SK-N-DZ (cell line): ENCODE data around the gene SLC25A22. TPM values are rescaled to one million over a fixed set of nuclear protein-coding genes. Genes with fewer than 3 reads are reported as not detected.

Experiments used
- DNase-seq: peaks from one replicate; pipeline ENCODE4 v3.0.0-alpha.2; 2015; ENCODE audit warnings: low spot score
- polyA plus RNA-seq, 2 experiments: library from polyadenylated mRNA; depleted of rRNA; stranded (reverse); fragments of >200 nt; gene quantifications; 2 replicates each; pipeline ENCODE4 v1.2.3, GENCODE V29; 2014

The SLC25A22 gene
- polyA plus RNA-seq (2014; cell fraction: cytosol; rRNA removed), result 32.0 and 34.3 TPM in 2 replicates
- polyA plus RNA-seq (2014; cell fraction: nucleus; rRNA removed), result 86.5 and 103 TPM in 2 replicates

DNA sequence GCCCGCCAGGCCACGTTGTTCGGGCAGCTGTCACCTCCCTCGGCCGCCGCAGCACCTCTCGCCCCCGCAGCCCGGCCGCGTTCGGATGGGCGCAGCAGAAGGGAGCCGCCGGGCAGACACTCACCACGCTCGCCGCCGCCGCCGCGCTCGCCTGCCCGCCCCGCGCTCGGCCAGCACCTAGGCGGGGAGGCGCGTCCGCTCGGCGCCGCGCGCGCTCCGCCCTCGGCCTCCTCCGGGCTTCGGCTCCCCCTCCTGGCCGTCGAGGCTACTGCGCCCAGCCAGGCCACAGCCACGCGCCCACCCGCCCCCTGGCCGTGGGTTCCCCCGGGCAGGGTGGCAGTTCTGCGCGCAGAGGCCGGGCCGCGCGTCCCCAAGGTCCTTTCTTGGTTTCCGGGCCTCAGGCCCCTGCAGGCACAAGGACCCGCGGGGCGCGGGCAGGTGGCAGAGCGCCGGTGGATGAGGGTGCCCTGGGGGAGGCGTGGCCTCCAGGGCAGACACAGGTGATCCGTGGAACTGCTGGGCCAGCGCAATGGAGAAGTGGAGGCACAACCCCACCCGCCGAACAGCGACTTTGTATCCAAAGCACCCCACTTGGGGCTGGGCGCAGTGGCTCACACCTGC is at the start of gene SLC25A22:
TSS of gene SLC25A22 (minus strand) at position 189 of the 621 bp plus-strand sequence. CDS start 3,275 bp downstream, outside the sequence.
- DNase-seq, result peak; percentile 79

DNA sequence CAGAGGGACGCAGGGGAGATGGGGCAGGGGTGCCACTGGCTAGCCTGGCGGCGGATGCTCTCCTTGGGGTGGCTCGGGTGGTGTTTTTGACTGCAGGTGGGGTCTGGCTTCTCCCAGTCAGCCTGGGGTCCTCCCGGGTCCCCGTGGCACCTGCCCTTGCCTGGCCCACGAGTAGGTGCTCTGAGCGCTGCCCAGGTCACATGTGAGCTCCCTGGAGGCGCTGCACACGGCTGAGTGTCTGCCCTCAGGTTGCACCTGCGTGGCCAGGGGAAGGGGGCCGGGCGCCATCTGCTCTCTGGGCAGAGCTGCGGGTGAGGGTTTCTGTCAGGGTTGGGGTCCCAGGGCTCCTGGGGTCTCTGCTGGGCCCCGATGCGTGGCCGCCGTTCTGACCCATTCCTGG is 49.8 kb upstream of the SLC25A22 start:
- no peak for DNase-seq

DNA sequence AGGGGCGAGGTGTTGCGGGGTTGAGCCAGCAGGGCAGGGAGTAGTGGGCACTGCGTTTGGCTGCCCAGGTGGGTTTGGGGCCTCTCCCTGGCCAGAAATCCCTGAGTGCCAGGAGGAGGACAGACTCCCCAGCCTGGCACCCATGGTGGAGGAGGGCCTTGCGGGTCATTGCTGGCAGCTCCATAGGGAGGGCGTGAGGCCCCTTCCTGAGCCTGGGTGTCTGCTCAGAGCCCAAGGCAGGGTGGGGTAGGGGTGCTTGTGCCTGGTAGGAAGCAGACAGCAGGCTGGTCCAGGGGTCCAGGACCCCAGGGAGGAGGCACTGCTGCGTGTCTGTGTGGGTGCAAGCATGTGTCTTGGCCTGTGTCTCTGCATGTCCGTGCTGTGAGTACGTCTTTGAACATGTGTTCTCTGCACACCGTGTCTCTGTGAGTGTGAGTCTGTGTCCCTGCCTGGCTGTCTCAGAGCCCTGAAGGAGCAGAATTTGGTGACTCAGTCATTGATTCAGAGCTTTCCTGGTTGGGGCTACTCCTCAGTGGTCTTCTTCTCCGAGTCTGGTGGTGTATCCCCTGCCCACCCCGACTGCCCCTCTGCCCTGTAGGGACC is 48.5 kb upstream of the SLC25A22 start:
- DNase-seq, result no peak

DNA sequence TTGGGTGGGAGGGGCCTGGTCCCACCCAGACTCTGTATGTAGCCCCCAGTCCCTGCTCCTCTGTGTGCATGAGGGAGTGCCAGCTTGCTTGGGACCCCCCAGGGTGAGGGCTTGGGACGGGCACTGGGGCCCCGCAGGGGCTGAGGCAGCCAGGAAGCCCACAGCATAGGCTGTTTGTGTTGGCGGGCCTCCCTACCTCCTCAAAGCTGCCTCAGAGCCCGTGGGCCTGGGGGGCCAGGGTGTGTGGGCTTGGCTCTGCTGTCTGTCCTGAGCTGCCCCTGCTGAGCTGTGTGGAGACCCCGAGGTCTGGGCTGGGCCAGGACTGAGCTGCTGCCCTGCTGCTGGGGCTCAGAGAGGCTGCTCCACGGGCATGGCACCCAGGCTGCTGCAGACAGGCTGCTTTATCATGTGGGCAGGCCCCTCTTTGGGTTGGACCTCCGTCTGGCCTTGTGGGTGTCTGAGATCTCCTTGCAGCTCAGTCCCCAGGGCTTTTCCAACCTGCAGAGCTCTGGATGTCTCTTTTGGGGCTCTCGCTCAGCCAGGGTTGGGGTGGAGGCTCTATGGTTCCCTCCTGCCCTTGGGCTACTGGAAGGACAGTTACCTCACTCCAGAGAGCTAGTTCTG is 47.9 kb upstream of the SLC25A22 start:
- DNase-seq, result no peak

DNA sequence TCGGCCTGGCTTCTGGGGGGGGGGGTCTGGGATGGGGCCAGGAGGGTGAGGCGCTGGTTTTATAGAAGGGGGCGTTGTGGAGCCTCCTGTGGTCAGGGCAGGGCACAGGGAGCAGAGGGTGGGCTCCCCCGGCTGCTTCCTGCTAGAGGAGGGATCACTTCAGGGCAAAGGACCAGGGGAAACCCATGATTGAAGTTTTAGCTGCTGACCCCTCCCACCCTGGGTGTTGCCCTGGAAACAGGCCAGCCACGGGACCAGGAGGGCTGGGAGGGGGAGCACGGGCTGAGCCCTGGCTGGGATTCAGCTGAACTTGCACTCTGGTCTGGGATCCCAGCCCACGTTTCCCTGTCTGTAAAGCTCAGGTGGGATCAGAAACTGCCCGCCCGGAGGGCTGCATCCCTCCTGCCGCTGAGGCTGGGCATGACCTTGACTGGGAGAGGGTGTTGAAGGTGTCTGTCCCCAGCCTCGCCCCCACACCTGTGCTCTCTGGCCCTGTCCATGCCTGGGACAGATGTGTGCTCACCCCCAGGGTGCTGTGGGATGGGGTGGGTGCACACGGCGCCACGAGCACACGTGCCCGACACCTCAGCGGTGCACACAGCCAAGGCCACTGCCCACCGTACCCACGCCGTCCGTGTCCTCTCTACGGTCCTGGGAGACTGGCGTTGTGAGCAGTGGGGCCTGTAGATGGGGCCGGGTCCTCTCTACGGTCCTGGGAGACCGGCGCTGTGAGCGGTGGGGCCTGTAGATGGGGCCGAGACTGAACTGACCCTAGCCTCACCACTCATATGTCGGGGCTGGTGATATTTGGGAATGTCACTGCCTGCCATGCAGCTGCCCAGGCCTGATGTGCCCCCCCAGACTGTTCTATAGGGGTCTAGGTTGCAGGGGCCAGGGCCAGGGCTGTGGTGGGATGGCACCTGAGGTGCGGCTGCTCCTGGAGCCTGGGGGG is 46.9 kb upstream of the SLC25A22 start:
- DNase-seq, result peak; percentile 80

DNA sequence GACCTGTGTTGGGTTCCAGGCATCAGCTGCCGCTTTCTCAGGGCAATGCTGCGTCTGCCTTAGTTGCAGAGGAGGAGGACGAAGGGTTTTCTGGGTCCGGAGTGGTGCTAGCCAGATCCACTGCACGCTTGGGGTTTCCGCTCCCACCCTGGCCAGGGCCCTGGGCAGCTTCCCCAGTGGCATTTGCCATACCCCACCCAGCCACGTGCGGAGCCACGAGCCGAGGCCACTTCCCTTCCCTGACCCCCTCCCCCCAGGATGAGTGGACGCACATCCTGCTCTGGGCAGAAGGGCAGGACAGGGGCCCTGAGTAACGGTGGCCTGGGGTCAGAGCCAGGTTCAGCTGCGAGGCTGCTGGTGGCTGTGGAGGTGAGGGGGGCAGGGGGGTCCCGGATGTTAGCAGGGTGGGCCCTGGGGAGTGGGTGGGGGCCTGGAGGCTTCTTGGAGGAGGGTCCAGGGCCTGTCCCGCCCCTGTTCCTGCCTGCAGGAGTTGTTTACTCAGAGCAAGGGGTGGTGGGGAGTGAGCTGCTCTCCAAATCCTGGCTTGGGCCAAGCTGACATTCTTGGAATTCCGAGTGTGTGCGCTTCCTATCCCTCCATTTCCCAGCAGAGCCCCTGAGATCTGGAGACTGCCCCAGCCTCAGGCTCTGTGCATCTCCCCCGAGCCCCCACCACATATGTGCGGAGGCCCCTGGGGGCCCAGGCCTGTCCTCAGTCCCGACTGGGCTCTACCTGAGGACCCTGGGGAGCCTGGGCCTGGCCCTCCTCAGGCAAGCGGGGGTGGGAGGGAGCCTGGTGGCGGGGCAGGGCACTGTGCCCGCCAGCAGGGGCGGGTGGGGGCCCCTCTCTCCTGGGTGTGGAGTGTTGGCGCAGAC is 46.0 kb upstream of the SLC25A22 start:
- no peak for DNase-seq

DNA sequence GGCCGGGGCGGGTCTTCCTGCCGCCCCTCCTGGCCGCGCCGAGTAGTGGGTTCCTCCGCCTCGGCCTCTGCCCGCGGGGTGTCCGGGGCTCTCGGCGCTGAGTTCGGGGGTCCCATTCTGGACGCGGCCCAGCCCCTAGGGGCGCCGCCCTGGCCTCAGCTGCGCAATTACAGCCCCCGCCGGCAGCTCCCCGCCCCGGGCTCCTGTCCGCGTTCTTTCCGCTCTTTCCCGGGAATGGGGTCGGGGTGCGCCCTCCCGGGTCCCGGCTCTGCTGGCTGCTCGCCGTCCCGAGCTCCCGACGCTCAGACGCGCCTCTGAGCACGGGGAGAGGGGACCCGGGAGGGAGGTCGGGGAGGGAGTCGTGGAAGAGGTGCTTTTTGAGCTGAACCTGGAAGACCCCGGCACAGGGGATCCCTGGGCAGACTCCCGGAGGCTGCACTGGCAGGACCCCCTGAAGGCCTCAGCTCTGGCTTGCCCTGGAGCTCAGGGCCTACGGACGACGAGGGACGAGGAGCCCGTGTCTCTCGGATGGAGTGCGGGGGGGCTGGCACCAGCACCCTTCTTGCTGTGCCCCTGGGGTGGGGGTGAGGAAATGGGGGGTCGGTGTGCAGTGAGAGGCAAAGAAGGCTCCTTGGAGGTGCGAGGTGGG is 45.1 kb upstream of the SLC25A22 start:
- no peak for DNase-seq

DNA sequence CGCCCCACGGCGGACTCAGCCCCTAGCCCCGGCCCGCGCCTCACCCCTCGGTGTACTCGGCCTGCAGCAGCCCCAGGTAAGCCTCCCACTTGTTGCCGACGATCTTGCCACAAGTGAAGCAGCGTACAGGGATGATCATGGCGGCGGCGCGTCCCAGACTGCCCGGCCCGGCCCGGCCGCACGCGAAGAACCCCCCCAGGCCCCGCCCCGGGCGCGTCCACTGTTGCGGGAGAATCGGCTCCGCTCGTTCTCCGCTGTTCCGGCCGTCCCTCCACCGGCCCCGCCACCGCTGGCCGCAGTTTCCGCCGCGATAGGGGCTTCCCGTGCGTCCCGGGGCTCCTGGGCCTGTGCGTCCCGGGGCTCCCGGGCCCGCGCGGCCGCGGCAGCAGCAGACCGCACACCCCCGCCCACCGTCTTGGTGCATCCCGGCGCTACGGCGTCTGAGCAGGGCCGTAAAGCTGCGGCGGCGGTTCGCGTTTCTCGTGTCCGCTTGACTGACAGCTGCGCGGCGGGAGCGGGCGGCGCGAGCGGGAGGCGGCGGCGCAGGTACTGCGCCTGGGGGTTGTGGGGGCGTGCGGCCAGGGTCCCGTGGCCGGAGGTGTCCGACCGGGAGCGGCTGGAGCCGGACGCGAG is 44.4 kb upstream of the SLC25A22 start, which contains the start of the genes POLR2L and TSPAN4:
TSS of gene POLR2L (minus strand) at position 160 of the 633 bp plus-strand sequence. CDS start at position 139, 21 bp downstream.
TSS of gene TSPAN4 (plus strand) at position 483 of the 633 bp plus-strand sequence. CDS start 7,453 bp downstream, outside the sequence.
- peak; percentile 87 for DNase-seq

DNA sequence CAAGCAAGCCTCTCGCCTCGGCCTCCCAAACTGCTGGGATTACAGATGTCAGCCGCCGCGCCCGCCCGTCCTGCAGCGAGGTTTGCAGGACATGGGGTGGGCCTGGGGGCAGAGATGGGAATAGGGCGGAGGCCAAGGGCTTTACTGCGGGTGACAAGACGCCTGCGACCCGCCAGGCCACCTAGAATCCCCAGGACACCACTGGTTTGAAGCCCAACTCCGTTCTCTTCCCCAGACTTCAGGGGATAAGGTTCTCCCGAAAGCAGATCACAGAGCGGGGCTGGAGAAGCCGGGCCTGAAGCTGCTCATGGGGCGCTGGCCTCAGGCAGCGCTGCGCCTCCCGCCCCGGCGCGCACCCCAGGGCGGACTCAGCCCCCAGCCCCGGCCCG is 43.9 kb upstream of the SLC25A22 start:
- no peak for DNase-seq

DNA sequence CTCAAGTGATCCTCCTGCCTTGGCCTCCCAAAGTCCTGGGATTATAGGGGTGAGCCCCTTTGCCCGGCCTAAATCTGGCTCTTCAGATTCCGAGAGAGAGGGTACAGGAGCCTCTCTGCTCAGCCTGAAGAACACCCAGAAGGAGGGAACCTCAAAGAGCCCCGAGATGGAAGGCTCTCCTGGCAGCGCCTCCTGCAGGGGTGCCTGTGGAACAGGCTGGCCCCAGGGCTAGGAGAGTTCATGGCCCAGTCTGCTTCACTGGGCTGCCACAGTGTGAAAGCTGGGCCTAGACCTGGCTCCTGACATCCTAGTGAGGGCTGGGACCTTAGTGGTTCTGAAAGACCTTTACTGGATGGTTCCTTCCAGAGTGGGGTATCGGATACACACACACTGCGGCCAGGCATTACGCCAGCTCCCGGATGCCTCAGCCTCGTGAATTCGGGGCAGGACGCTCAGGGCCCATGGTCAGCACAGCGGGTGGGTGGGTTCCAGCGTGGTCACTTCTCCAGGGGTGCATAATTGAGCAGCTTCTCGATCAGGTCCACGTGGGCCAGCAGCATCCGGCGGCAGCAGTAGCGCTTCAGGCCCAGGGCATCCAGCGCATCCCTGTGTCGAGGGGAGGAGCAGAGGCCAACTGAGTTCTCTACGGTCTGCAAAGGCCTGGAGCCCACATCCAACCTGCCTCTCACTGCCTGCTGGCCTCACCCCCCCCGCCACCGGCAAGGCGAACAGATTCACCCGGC is 42.0 kb upstream of the SLC25A22 start:
- DNase-seq, result no peak

DNA sequence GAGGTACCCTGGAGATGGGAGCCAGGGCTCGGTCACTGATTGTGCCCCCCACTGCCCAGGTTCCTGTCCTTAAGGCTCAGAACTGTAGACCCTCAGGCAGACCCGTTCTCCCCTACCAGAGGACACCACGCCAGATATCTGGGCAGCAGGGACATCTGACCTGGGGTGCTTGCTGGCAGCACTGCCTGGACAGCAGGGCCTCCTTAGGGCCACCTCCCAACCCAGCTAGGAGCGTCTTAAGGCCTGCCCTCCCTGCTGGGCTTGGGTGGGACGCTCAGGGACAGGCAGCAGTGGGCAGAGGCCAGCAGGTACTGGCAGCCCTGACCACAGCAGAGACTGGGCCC is 41.2 kb upstream of the SLC25A22 start:
- no peak for DNase-seq

DNA sequence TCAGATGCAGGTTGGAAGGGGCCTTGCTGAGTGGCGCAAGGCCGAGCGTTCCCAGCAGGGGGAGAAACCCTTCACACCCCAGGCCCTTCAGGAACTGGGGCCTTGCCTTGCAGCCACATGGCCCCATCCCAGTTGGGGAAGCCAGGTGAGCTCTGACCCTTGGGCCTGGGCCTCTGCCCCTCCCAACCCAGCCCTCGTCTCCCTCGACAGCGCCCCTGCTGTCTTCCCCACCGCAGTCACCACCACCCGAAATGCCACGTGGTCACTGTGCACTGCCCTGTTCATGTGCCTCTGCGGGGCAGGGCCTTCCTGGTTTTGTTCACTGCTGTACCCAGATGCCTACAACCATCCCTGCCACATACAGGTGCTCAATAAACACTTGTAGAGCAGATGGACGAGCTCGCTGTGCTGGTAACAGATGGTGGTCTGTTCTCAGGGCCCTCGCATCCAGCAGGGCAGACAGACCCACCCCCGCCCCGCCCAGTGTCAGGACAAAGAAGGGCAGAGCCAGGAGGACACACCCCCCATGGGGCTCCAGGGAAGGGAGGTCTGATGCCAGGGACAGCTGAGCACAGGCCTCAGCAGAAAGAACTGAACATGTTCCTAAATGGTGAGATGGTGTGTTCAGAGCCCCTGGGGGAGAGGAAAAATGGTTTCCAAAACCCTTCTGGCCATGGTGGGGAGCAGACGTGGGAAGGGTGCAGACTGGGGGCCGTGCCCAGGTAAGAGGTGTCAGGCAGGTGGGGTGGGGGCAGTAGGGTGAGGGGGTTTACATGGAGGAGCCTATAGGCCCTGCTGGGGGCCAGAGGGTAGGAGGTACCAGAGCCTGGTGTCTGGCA is 40.6 kb upstream of the SLC25A22 start:
- no peak for DNase-seq

DNA sequence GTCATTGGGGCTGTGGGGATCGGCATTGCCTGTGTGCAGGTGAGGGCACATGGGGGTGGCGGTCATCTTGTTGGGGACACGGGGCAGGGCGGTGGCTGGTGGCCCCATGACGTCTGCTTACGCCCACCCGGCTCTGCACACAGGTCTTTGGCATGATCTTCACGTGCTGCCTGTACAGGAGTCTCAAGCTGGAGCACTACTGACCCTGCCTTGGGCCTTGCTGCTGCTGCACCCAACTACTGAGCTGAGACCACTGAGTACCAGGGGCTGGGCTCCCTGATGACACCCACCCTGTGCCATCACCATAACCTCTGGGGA is 39.9 kb upstream of the SLC25A22 start:
- DNase-seq, result no peak

DNA sequence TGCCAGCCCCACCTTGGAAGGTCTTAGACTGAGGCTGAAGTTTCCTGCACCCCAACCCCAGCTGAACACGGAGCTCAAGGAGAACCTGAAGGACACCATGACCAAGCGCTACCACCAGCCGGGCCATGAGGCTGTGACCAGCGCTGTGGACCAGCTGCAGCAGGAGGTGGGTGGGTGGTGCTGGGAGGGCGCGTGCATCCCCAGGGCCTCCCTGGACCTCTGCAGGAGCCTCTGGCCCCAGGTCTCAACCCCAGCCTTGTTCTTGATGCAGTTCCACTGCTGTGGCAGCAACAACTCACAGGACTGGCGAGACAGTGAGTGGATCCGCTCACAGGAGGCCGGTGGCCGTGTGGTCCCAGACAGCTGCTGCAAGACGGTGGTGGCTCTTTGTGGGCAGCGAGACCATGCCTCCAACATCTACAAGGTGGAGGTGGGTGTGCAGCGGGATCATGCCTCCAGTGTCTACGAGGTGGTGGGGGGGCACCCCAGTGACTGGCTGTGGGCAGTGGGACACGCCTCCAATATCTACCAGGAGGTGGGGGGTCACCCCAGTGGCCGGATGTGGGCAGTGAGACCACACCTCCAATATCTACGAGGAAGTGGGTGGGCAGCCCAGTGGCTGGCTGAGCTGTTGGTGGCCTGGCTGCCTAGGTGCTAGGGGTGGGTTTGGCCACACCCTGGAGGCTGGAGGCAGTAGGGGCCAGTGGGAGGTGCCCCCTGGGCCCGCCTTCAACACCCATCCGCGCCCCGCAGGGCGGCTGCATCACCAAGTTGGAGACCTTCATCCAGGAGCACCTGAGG is 39.3 kb upstream of the SLC25A22 start:
- DNase-seq, result no peak

DNA sequence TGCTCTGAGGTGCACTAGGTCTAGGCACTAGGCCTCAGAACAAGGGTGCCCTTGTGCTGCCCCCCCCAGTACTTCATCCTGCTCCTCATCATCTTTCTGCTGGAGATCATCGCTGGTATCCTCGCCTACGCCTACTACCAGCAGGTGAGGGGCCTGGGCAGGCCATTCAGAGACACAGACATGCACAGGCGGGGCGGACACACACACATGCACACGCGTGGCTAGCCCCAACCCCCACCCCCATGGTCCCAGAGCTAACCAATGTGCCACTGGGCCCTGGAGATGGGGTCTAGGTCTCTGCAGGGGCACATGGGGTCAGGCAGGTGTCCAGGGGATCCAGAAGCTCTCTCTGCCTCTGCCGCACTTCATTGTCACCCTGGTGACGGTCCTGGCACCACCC is 38.6 kb upstream of the SLC25A22 start:
- no peak for DNase-seq

DNA sequence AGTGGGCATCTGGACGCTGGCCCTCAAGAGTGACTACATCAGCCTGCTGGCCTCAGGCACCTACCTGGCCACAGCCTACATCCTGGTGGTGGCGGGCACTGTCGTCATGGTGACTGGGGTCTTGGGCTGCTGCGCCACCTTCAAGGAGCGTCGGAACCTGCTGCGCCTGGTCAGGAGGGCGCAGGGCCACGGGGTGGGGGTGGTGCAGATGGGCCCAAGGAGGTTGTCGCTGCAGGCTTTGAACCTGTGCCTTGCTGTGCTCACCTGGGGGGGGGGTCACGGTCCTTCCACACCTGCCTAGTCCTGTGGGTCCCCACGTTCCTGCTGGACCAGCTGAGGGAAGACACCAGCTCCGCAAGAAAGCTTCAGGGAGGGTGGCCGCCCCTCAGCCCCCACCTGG is 38.2 kb upstream of the SLC25A22 start:
- no peak for DNase-seq
